HuH-7.5 (cell line): Measurements from ENCODE around the gene SMG1.
"Not testable (repeated sequence)": the region's sequence is repeated elsewhere in the genome, so short reads cannot be mapped to it uniquely, and the experiment has no call there.

ENCODE experiments used
- DNase-seq: peaks from one replicate; pipeline ENCODE4 v3.0.0; 2011; ENCODE audit warnings: low spot score

Gene SMG1

GRCh38 chr16:18932243-18932987 lies 6.2 kb upstream of the SMG1 start:
- DNase-seq, result no peak

GRCh38 chr16:18931756-18932155 lies 5.5 kb upstream of the SMG1 start:
- DNase-seq, result no peak

GRCh38 chr16:18930095-18930494 lies 3.9 kb upstream of the SMG1 start:
- DNase-seq, result not testable (repeated sequence)

- DNase-seq, result not testable (repeated sequence)
Observed at GRCh38 chr16:18928073-18928472, 1.9 kb upstream of the SMG1 start.

GRCh38 chr16:18925215-18925985 lies 808 bp downstream of the SMG1 start:
- DNase-seq, result not testable (repeated sequence)

- not testable (repeated sequence) for DNase-seq
Observed at GRCh38 chr16:18923935-18924334, 2.3 kb downstream of the SMG1 start.

GRCh38 chr16:18923124-18923523 lies 3.1 kb downstream of the SMG1 start:
- not testable (repeated sequence) for DNase-seq

- not testable (repeated sequence) for DNase-seq
Observed at GRCh38 chr16:18909585-18909984, 16.6 kb downstream of the SMG1 start.

GRCh38 chr16:18908716-18909115 lies 17.5 kb downstream of the SMG1 start:
- DNase-seq, result not testable (repeated sequence)

GRCh38 chr16:18902778-18903177 lies 23.4 kb downstream of the SMG1 start:
- DNase-seq, result not testable (repeated sequence)

- DNase-seq, result not testable (repeated sequence)
Observed at GRCh38 chr16:18902044-18902443, 24.2 kb downstream of the SMG1 start.

GRCh38 chr16:18901194-18901593 lies 25.0 kb downstream of the SMG1 start:
- not testable (repeated sequence) for DNase-seq

GRCh38 chr16:18884456-18884855 lies 41.8 kb downstream of the SMG1 start:
- DNase-seq, result not testable (repeated sequence)

GRCh38 chr16:18877734-18878133 lies 48.5 kb downstream of the SMG1 start:
- not testable (repeated sequence) for DNase-seq

GRCh38 chr16:18877259-18877658 lies 48.9 kb downstream of the SMG1 start:
- not testable (repeated sequence) for DNase-seq

GRCh38 chr16:18876301-18876700 lies 49.9 kb downstream of the SMG1 start:
- not testable (repeated sequence) for DNase-seq

- not testable (repeated sequence) for DNase-seq
Observed at GRCh38 chr16:18869043-18869771, 57.0 kb downstream of the SMG1 start.

GRCh38 chr16:18866277-18866823 lies 59.9 kb downstream of the SMG1 start:
- not testable (repeated sequence) for DNase-seq

- DNase-seq, result not testable (repeated sequence)
Observed at GRCh38 chr16:18862891-18863290, 63.3 kb downstream of the SMG1 start.

GRCh38 chr16:18855196-18855595 lies 71.0 kb downstream of the SMG1 start:
- no peak for DNase-seq

- no peak for DNase-seq
Observed at GRCh38 chr16:18853694-18854093, 72.5 kb downstream of the SMG1 start.

- no peak for DNase-seq
Observed at GRCh38 chr16:18852647-18853046, 73.6 kb downstream of the SMG1 start.
